GM18508 (cell line): ENCODE measurements around the gene ARMC9.
"Not testable (repeated sequence)": the region's sequence is repeated elsewhere in the genome, so short reads cannot be mapped to it uniquely, and the experiment has no call there.

Experiments
- ATAC-seq: cut with Tn5 transposase; IDR thresholded peaks from one replicate; pipeline ENCODE4 v1.9.1; 2021; ENCODE audit warnings: moderate number of reproducible peaks; ENCODE audit not compliant: insufficient read depth, unreplicated experiment

ARMC9 gene

GRCh38 chr2:231375994-231376615, 177.7 kb downstream of the ARMC9 start:
- ATAC-seq, result not testable (repeated sequence)

- no peak for ATAC-seq
These were observed 178.4 kb downstream of the ARMC9 start for GRCh38 chr2:231376857-231377256.

- no peak for ATAC-seq
These were observed 179.7 kb downstream of the ARMC9 start for GRCh38 chr2:231378026-231378722.

- no peak for ATAC-seq
These were observed 181.1 kb downstream of the ARMC9 start for GRCh38 chr2:231379266-231380215.

- no peak for ATAC-seq
These were observed 181.9 kb downstream of the ARMC9 start for GRCh38 chr2:231380307-231380706.

- ATAC-seq, result no peak
These were observed 182.8 kb downstream of the ARMC9 start for GRCh38 chr2:231380991-231381847.

- ATAC-seq, result no peak
These were observed 183.7 kb downstream of the ARMC9 start for GRCh38 chr2:231382116-231382515.

GRCh38 chr2:231383416-231384108, 185.1 kb downstream of the ARMC9 start:
- no peak for ATAC-seq

- no peak for ATAC-seq
These were observed 185.6 kb downstream of the ARMC9 start for GRCh38 chr2:231384109-231384435.

- no peak for ATAC-seq
These were observed 186.5 kb downstream of the ARMC9 start for GRCh38 chr2:231384970-231385369.

- no peak for ATAC-seq
These were observed 187.0 kb downstream of the ARMC9 start for GRCh38 chr2:231385429-231385828.

- ATAC-seq, result no peak
These were observed 188.0 kb downstream of the ARMC9 start for GRCh38 chr2:231386446-231386845.

- no peak for ATAC-seq
These were observed 189.7 kb downstream of the ARMC9 start for GRCh38 chr2:231387904-231388724.

- ATAC-seq, result no peak
These were observed 190.4 kb downstream of the ARMC9 start for GRCh38 chr2:231388725-231389346.

- ATAC-seq, result no peak
These were observed 192.2 kb downstream of the ARMC9 start for GRCh38 chr2:231390667-231391066.

- no peak for ATAC-seq
These were observed 193.6 kb downstream of the ARMC9 start for GRCh38 chr2:231391981-231392380.

GRCh38 chr2:231392431-231393148, 194.2 kb downstream of the ARMC9 start:
- no peak for ATAC-seq
